ENCODE measurements around the gene SYT1. TPM values are rescaled to one million over a fixed set of nuclear protein-coding genes. Genes with fewer than 3 reads are reported as not detected.

The SYT1 gene
- total RNA-seq, 2 donors from 2014 or later: 1.3 to 1.9 TPM

DNA sequence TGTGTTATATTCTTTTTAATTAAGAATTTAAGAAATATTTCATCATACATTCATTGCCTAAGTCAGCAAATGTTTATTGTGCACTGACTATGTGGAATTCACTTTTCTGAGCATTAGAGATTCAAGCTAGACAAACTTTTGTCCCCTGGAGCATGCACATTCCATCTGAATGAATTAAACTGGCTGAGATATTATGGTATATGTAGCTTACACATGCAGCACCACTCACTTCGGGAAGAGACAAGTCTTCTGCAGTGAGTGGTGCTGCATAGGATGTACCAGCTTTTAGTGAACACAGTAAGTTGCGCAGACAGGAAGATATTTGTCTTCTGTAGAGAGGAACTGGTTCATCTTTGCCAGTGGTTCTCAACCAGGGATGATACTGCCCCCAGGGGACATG, 318.4 kb downstream of the SYT1 start:
- no peak for DNase-seq (ENCODE audit: low spot score)
- H3K27ac ChIP-seq: no peak overlapping the region
- H3K27me3 ChIP-seq (replicated peaks; ENCODE audit: insufficient read depth): no peaks in the 10 kb centered on the region
- no peak overlapping the region for H3K4me3 ChIP-seq
- H3K36me3 ChIP-seq: no peaks in the 10 kb centered on the region
- no peaks in the 10 kb centered on the region for H3K9me3 ChIP-seq
- no peak for ATAC-seq (ENCODE audit: insufficient number of reproducible peaks, low FRiP score, low read depth)
- H3K4me1 ChIP-seq (ENCODE audit: control insufficient read depth in 1 of 2, low read depth in 2 of 2): no peaks in the 10 kb centered on the region
- TF ChIP-seq, protein P1, sequence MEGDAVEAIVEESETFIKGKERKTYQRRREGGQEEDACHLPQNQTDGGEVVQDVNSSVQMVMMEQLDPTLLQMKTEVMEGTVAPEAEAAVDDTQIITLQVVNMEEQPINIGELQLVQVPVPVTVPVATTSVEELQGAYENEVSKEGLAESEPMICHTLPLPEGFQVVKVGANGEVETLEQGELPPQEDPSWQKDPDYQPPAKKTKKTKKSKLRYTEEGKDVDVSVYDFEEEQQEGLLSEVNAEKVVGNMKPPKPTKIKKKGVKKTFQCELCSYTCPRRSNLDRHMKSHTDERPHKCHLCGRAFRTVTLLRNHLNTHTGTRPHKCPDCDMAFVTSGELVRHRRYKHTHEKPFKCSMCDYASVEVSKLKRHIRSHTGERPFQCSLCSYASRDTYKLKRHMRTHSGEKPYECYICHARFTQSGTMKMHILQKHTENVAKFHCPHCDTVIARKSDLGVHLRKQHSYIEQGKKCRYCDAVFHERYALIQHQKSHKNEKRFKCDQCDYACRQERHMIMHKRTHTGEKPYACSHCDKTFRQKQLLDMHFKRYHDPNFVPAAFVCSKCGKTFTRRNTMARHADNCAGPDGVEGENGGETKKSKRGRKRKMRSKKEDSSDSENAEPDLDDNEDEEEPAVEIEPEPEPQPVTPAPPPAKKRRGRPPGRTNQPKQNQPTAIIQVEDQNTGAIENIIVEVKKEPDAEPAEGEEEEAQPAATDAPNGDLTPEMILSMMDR (IDR thresholded peaks at IDR 0.05): no peak

GRCh38 chr12:79183926-79184325, 319.4 kb downstream of the SYT1 start:
- TF ChIP-seq, protein P1 (IDR thresholded peaks at IDR 0.05): no peak
- no peak for DNase-seq (ENCODE audit: low spot score)
- Histone ChIP-seq H3K4me3 (no peak overlapping the region), H3K27ac (no peak overlapping the region), H3K9me3 (no peaks in the 10 kb centered on the region), H3K36me3 (no peaks in the 10 kb centered on the region), H3K27me3 (replicated peaks; ENCODE audit: insufficient read depth) (no peaks in the 10 kb centered on the region), H3K4me1 (ENCODE audit: control insufficient read depth in 1 of 2, low read depth in 2 of 2) (no peaks in the 10 kb centered on the region)
- ATAC-seq (ENCODE audit: insufficient number of reproducible peaks, low FRiP score, low read depth): no peak

- H3K36me3 ChIP-seq: no peaks in the 10 kb centered on the region
- H3K9me3 ChIP-seq: no peaks in the 10 kb centered on the region
- no peaks in the 10 kb centered on the region for H3K4me1 ChIP-seq (ENCODE audit: control insufficient read depth in 1 of 2, low read depth in 2 of 2)
- no peaks in the 10 kb centered on the region for H3K27me3 ChIP-seq (replicated peaks; ENCODE audit: insufficient read depth)
- no peak overlapping the region for H3K4me3 ChIP-seq
- ATAC-seq (ENCODE audit: insufficient number of reproducible peaks, low FRiP score, low read depth): no peak
- TF ChIP-seq, protein P1 (IDR thresholded peaks at IDR 0.05): no peak
- DNase-seq (ENCODE audit: low spot score): no peak
- no peak overlapping the region for H3K27ac ChIP-seq
Observed at GRCh38 chr12:79186506-79186905, 321.9 kb downstream of the SYT1 start.

GRCh38 chr12:79187032-79187431, 322.5 kb downstream of the SYT1 start:
- Histone ChIP-seq H3K27ac (no peak overlapping the region), H3K4me1 (ENCODE audit: control insufficient read depth in 1 of 2, low read depth in 2 of 2) (no peaks in the 10 kb centered on the region), H3K9me3 (no peaks in the 10 kb centered on the region), H3K36me3 (no peaks in the 10 kb centered on the region), H3K4me3 (no peak overlapping the region), H3K27me3 (replicated peaks; ENCODE audit: insufficient read depth) (no peaks in the 10 kb centered on the region)
- no peak for DNase-seq (ENCODE audit: low spot score)
- TF ChIP-seq, protein P1 (IDR thresholded peaks at IDR 0.05): no peak
- no peak for ATAC-seq (ENCODE audit: insufficient number of reproducible peaks, low FRiP score, low read depth)

GRCh38 chr12:79191391-79191790, 326.8 kb downstream of the SYT1 start:
- H3K9me3 ChIP-seq: no peaks in the 10 kb centered on the region
- no peak for DNase-seq (ENCODE audit: low spot score)
- no peaks in the 10 kb centered on the region for H3K4me1 ChIP-seq (ENCODE audit: control insufficient read depth in 1 of 2, low read depth in 2 of 2)
- TF ChIP-seq, protein P1 (IDR thresholded peaks at IDR 0.05): no peak
- no peaks in the 10 kb centered on the region for H3K27me3 ChIP-seq (replicated peaks; ENCODE audit: insufficient read depth)
- no peak overlapping the region for H3K27ac ChIP-seq
- no peaks in the 10 kb centered on the region for H3K36me3 ChIP-seq
- no peak for ATAC-seq (ENCODE audit: insufficient number of reproducible peaks, low FRiP score, low read depth)
- H3K4me3 ChIP-seq: no peak overlapping the region

Measured in thoracic aorta (tissue), 2 donors.